Measurements from ENCODE around the gene EFNA1. TPM values are rescaled to one million over a fixed set of nuclear protein-coding genes. Genes with fewer than 3 reads are reported as not detected.

Gene EFNA1
- polyA plus RNA-seq, 2 of the 4 experiments (the other 2 are of a cell fraction) = 25.1 to 38.9 TPM

DNA sequence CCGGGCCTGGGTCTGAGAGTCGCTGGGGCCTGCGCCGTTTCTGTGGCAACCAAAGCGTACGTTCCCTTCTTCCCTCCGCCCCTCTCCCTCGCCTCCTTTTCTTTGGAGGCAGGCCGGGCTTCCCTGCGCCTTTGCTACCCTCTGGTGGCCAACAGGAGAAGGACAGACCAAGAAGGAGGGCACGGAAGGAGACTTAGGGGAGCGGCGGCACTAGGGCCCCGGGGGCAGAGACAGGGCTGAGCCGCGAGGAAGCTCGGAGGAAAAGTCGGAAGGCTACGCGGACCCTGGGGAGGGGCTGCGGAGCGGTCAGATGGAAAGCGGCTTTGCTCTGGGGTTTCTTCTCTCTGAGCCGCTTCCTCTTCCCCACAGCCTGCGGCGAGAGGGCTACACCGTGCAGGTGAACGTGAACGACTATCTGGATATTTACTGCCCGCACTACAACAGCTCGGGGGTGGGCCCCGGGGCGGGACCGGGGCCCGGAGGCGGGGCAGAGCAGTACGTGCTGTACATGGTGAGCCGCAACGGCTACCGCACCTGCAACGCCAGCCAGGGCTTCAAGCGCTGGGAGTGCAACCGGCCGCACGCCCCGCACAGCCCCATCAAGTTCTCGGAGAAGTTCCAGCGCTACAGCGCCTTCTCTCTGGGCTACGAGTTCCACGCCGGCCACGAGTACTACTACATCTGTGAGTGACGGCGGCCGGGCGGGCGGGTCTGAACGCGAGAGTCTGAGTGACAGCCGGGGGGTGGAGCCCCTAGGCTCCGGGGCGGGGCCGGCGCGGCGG is 42.8 kb upstream of the EFNA1 start (continued):
- TF ChIP-seq PBX3 (IDR thresholded peaks at IDR 0.05) (peak; percentile 95), KDM5A (IDR thresholded peaks at IDR 0.05) (peak; percentile 51; the same call in 1 of the 2 replicates), MAX (IDR thresholded peaks at IDR 0.05) (peak; percentile 86), RCOR1 (IDR thresholded peaks at IDR 0.05; ENCODE audit: low read depth, low read length) (no peak)

DNA sequence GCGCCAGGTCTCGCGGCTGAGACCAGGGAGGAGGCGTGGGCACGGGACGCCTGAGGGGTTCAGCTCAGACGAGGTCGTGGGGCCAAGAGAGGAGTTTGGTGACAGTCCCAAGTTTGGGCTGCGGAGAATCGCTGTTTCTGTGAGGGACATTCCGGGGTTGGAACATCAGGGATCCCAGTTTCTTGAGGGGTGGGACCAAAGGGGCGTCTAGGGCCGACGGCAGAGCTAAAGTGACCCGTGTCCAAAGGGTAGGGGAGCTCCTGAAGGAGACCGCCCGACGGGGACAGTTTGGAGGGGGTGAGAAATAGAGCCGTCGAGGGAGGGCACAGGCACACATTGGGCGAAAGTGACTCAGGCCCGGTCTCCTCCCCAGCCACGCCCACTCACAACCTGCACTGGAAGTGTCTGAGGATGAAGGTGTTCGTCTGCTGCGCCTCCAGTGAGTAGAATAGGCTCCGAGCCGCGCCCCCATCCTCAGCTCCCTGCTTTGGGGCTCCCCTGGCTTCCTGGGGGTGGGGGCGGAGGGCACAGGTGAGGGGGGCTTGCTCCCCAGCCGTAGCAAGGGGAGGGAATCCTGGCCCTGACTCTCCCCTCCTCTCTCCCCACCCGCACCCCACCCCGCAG is 42.1 kb upstream of the EFNA1 start:
- Histone ChIP-seq H3K4me1 (peaks cover 40% of the 10 kb centered on the region), H3K9me3 (no peaks in the 10 kb centered on the region), H3K27ac (peak overlapping the region; percentile 74 to 88), H3K4me3 (peak overlapping the region; percentile 59), H3K4me2 (peak overlapping the region; percentile 100)
- POLR2A ChIA-PET = interaction anchor here (1.0 to 1.8 kb wide), 4 partner anchors 35 to 112 kb away, joined by 3 to 7 read pairs (median 4); partner anchors contain the start of gene ADAM15
- TF ChIP-seq TP53 (CRISPR knock-in tag; IDR thresholded peaks at IDR 0.05) (0 out of 2 replicates have a peak, but pooled peaks have one; percentile 25), MAZ (IDR thresholded peaks at IDR 0.05; ENCODE audit: borderline replicate concordance, low read depth, low read length) (no peak), USF2 (IDR thresholded peaks at IDR 0.05) (no peak), MAX (IDR thresholded peaks at IDR 0.05) (peak; percentile 55; the same call in 1 of the 2 replicates), BHLHE40 (IDR thresholded peaks at IDR 0.05; ENCODE audit: low read depth, low read length) (0 out of 2 replicates have a peak, but pooled peaks have one; percentile 23), KDM1A (IDR thresholded peaks at IDR 0.05; ENCODE audit: low read depth) (no peak), FOSL2 (IDR thresholded peaks at IDR 0.05) (no peak), FOSL2 (CRISPR knock-in tag; IDR thresholded peaks at IDR 0.05) (peak; percentile 24; the same call in 1 of the 2 replicates), RFX5 (IDR thresholded peaks at IDR 0.05) (0 out of 2 replicates have a peak, but pooled peaks have one; percentile 13), SMC3 (IDR thresholded peaks at IDR 0.05) (no peak), GATA3 (IDR thresholded peaks at IDR 0.05; ENCODE audit: borderline replicate concordance) (no peak), POLR2A (IDR thresholded peaks at IDR 0.05; ENCODE audit: low read length) (no peak), HOXB13 (CRISPR knock-in tag; IDR thresholded peaks at IDR 0.05; ENCODE audit: low read depth) (no peak)
- TF ChIP-seq, protein P1, sequence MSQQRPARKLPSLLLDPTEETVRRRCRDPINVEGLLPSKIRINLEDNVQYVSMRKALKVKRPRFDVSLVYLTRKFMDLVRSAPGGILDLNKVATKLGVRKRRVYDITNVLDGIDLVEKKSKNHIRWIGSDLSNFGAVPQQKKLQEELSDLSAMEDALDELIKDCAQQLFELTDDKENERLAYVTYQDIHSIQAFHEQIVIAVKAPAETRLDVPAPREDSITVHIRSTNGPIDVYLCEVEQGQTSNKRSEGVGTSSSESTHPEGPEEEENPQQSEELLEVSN (IDR thresholded peaks at IDR 0.05; ENCODE audit: borderline replicate concordance, low read depth) = peak; percentile 75
- TF ChIP-seq, protein P2, sequence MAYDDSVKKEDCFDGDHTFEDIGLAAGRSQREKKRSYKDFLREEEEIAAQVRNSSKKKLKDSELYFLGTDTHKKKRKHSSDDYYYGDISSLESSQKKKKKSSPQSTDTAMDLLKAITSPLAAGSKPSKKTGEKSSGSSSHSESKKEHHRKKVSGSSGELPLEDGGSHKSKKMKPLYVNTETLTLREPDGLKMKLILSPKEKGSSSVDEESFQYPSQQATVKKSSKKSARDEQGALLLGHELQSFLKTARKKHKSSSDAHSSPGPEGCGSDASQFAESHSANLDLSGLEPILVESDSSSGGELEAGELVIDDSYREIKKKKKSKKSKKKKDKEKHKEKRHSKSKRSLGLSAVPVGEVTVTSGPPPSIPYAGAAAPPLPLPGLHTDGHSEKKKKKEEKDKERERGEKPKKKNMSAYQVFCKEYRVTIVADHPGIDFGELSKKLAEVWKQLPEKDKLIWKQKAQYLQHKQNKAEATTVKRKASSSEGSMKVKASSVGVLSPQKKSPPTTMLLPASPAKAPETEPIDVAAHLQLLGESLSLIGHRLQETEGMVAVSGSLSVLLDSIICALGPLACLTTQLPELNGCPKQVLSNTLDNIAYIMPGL (CRISPR knock-in tag; IDR thresholded peaks at IDR 0.05; ENCODE audit: borderline replicate concordance) = no peak
- peak in 1 of 2 experiments; percentile 70 for DNase-seq (ENCODE audit: low read depth in 1 of 2, low spot score in 1 of 2)
- no peak for FAIRE-seq
- CTCF ChIA-PET = interaction anchor here (0.6 to 5.5 kb wide), 50 partner anchors 10 to 1497 kb away, joined by 3 to 350 read pairs (median 5); partner anchors contain the start of genes ADAM15, DCST1, DCST2 and EFNA1
- peak; percentile 42 to 45 for ATAC-seq
- 0% methylated on average over 29 of the region's 32 CpGs for WGBS (ENCODE audit: missing lambda C conversion rate)

Measured in A549 (cell line).